ENCODE measurements around the gene AGFG1. TPM values are rescaled to one million over a fixed set of nuclear protein-coding genes. Genes with fewer than 3 reads are reported as not detected.

The AGFG1 gene
- total RNA-seq, 1 experiment from 2014 or later, result 126 TPM

- no TSS peak for BruUV-seq (replicated peaks)
- no peak for TF ChIP-seq CTCF (IDR thresholded peaks at IDR 0.05; ENCODE audit: unreplicated experiment)
- H3K27ac Mint-ChIP-seq (ENCODE audit: unreplicated experiment), result no peak overlapping the region
- H3K4me1 Mint-ChIP-seq (ENCODE audit: low read depth, unreplicated experiment), result peaks cover 8% of the 10 kb centered on the region
- no peaks in the 10 kb centered on the region for H3K27me3 Mint-ChIP-seq (ENCODE audit: unreplicated experiment)
- intact Hi-C loops (cut with micrococcal nuclease; ENCODE audit: unreplicated experiment), result loop anchor here (10.0 kb wide), 1 partner anchor 213 kb away; no protein-coding TSS in a partner anchor
- CTCF ChIA-PET, result no interaction called here
- no peaks in the 10 kb centered on the region for H3K9me3 Mint-ChIP-seq (ENCODE audit: low read depth, unreplicated experiment)
- no peak overlapping the region for H3K4me3 Mint-ChIP-seq (ENCODE audit: low read depth, unreplicated experiment)
- no peak for DNase-seq
- peaks cover 43% of the 10 kb centered on the region for H3K36me3 Mint-ChIP-seq (ENCODE audit: insufficient read depth, unreplicated experiment)
These were observed 79.9 kb downstream of the AGFG1 start for GRCh38 chr2:227551836-227552235.

- CTCF ChIA-PET, result no interaction called here
- intact Hi-C loops (cut with micrococcal nuclease; ENCODE audit: unreplicated experiment), result no loop called here
These were observed 90.6 kb downstream of the AGFG1 start for GRCh38 chr2:227562581-227562980.

GRCh38 chr2:227565080-227565479 is 93.1 kb downstream of the AGFG1 start:
- Mint-ChIP-seq H3K27me3 (ENCODE audit: unreplicated experiment) (no peaks in the 10 kb centered on the region), H3K36me3 (ENCODE audit: insufficient read depth, unreplicated experiment) (no peaks in the 10 kb centered on the region), H3K27ac (ENCODE audit: unreplicated experiment) (no peak overlapping the region), H3K4me1 (ENCODE audit: low read depth, unreplicated experiment) (no peaks in the 10 kb centered on the region), H3K4me3 (ENCODE audit: low read depth, unreplicated experiment) (no peak overlapping the region), H3K9me3 (ENCODE audit: low read depth, unreplicated experiment) (no peaks in the 10 kb centered on the region)
- BruUV-seq (replicated peaks), result no TSS peak
- intact Hi-C loops (cut with micrococcal nuclease; ENCODE audit: unreplicated experiment), result no loop called here
- CTCF ChIA-PET, result no interaction called here
- no peak for TF ChIP-seq CTCF (IDR thresholded peaks at IDR 0.05; ENCODE audit: unreplicated experiment)
- DNase-seq, result no peak

More at GRCh38 chr2:227562581-227562980, 90.6 kb downstream of the AGFG1 start:
- TF ChIP-seq CTCF (IDR thresholded peaks at IDR 0.05; ENCODE audit: unreplicated experiment), result no peak
- Mint-ChIP-seq H3K4me1 (ENCODE audit: low read depth, unreplicated experiment) (no peaks in the 10 kb centered on the region), H3K9me3 (ENCODE audit: low read depth, unreplicated experiment) (no peaks in the 10 kb centered on the region), H3K27me3 (ENCODE audit: unreplicated experiment) (no peaks in the 10 kb centered on the region), H3K36me3 (ENCODE audit: insufficient read depth, unreplicated experiment) (no peaks in the 10 kb centered on the region), H3K4me3 (ENCODE audit: low read depth, unreplicated experiment) (no peak overlapping the region), H3K27ac (ENCODE audit: unreplicated experiment) (no peak overlapping the region)
- no TSS peak for BruUV-seq (replicated peaks)
- no peak for DNase-seq

- H3K27ac Mint-ChIP-seq (ENCODE audit: unreplicated experiment), result no peak overlapping the region
These were observed 94.1 kb downstream of the AGFG1 start for GRCh38 chr2:227566012-227566411.

More at GRCh38 chr2:227566012-227566411, 94.1 kb downstream of the AGFG1 start:
- intact Hi-C loops (cut with micrococcal nuclease; ENCODE audit: unreplicated experiment), result no loop called here
- Mint-ChIP-seq H3K4me1 (ENCODE audit: low read depth, unreplicated experiment) (no peaks in the 10 kb centered on the region), H3K9me3 (ENCODE audit: low read depth, unreplicated experiment) (no peaks in the 10 kb centered on the region), H3K27me3 (ENCODE audit: unreplicated experiment) (no peaks in the 10 kb centered on the region), H3K36me3 (ENCODE audit: insufficient read depth, unreplicated experiment) (peaks cover 5% of the 10 kb centered on the region), H3K4me3 (ENCODE audit: low read depth, unreplicated experiment) (no peak overlapping the region)
- no TSS peak for BruUV-seq (replicated peaks)
- no peak for TF ChIP-seq CTCF (IDR thresholded peaks at IDR 0.05; ENCODE audit: unreplicated experiment)
- CTCF ChIA-PET, result interaction anchor here (0.6 kb wide), 1 partner anchor 12 kb away, joined by 3 read pairs; no protein-coding TSS in a partner anchor
- DNase-seq, result no peak

Measured in Calu3 (cell line).